Heart right ventricle (tissue), 16 donors: Measurements from ENCODE around the gene YOD1. TPM values are rescaled to one million over a fixed set of nuclear protein-coding genes. Genes with fewer than 3 reads are reported as not detected.

Experiments
- ATAC-seq, 8 donors: fragments of 200-7000 bp; cut with Tn5 transposase; one replicate each; pipeline ENCODE4 v1.9.1; 2020; ENCODE audit warnings: mild to moderate bottlenecking in 8 of 8, moderate library complexity in 8 of 8, moderate number of reproducible peaks in 1 of 8
- DNase-seq, 2 donors: peaks; one replicate each; pipeline ENCODE4 v3.0.0-alpha.2; 2020
- H3K27ac ChIP-seq, 10 donors: fragments of 200-600 bp; sonication (generic) in 2 of 10; one replicate each; pipeline versions ENCODE4 v1.5.0 to v1.8.0; 2020 to 2022; ENCODE audit warnings: mild to moderate bottlenecking in 3 of 10
- H3K27me3 ChIP-seq, 7 donors: fragments of 200-600 bp; one replicate each; pipeline ENCODE4 v1.8.0; 2021 to 2022; ENCODE audit warnings: mild to moderate bottlenecking in 2 of 7
- H3K36me3 ChIP-seq, 9 donors: fragments of 200-600 bp; sonication (generic) in 1 of 9; one replicate each; pipeline versions ENCODE4 v1.5.0 to v1.8.0; 2020 to 2022; ENCODE audit warnings: mild to moderate bottlenecking in 2 of 9
- H3K4me1 ChIP-seq, 9 donors: fragments of 200-600 bp; sonication (generic) in 1 of 9; one replicate each; pipeline versions ENCODE4 v1.5.0 to v1.8.0; 2020 to 2022; ENCODE audit warnings: mild to moderate bottlenecking in 4 of 9
- H3K4me3 ChIP-seq, 10 donors: fragments of 200-600 bp; sonication (generic) in 2 of 10; one replicate each; pipeline versions ENCODE4 v1.5.0 to v1.8.0; 2020 to 2022; ENCODE audit warnings: mild to moderate bottlenecking in 7 of 10, moderate library complexity in 2 of 10
- H3K9me3 ChIP-seq, 11 donors: fragments of 200-600 bp in 10 of 11; sonication (generic) in 2 of 11; one replicate each; pipeline versions ENCODE4 v1.5.0 to v1.8.0; 2013 to 2022; ENCODE audit warnings: mild to moderate bottlenecking in 2 of 11, control low read depth in 1 of 11, moderate library complexity in 1 of 11
- CTCF ChIP-seq, 9 donors: fragments of 200-600 bp; sonication (generic) in 2 of 9; IDR thresholded peaks; one replicate each; pipeline versions ENCODE4 v1.5.0 to v1.8.0; 2021 to 2022; ENCODE audit warnings: antibody characterized with exemption in 9 of 9, mild to moderate bottlenecking in 5 of 9, moderate library complexity in 1 of 9
- WGBS, 2 donors: extraction: QIAGEN DNeasy Blood & Tissue Kit; methylation state at CpG; one replicate each; pipeline ENCODE4 v1.1.7; 2013; ENCODE audit warnings: inconsistent platforms in 1 of 2; 5-methylcytosine and 5-hydroxymethylcytosine counted together
- intact Hi-C, 10 donors: fragments of 100-400 bp; cut with DNase I; formaldehyde crosslinking; loops; one replicate each; pipeline versions ENCODE4 v1.11.1 to v1.14.2; 2022
- polyA plus RNA-seq, 2 donors: library from polyadenylated mRNA; stranded (reverse); fragments of 200-250 nt; gene quantifications; one replicate each; pipeline ENCODE4 v1.2.3, GENCODE V29; 2013
- total RNA-seq, 10 donors: library from RNA; stranded (reverse); fragmentation: NEBNext Ultra II Directional in 3 of 10; extraction: Animal tissue kit (Norgen Biotek cat#: 25700) in 3 of 10; gene quantifications; one replicate each; pipeline versions ENCODE4 v1.2.1 to v1.2.4, GENCODE V29; 2021 to 2023
- donor health status: Arrhythmogenic right ventricular cardiomyopathy.
- donor health status: ischemic (EF 13 %, LVEDD 7.1; RV severe dilation, severe dysfunction).
- donor health status: healthy with polysubstance abuse.
- donor health status: DM: no; HTN: yes; CAD: no.
- donor health status: DM: no; HTN: no; CAD: no.
- donor health status: ischemic (EF 25% LVEDD 6.9; RV normal size, moderate dysfunction).
- donor health status: ischemic (EF 25% LVEDD 5.7; RV mildly dilated, moderate dysfunction).
- donor health status: healthy.
- donor health status: DM: yes; HTN: yes; CAD: no.
- donor health status: Ischemic cardiomyopathy.
- donor health status: ischemic (EF 35%, LVEDD 5.7; RV mildly dilated, moderate dysfunction).
- donor health status: nonischemic (EF 11% LVEDD 7.7; RV severe dilation, severe dysfunction).
- donor health status: DM: yes; HTN: yes; CAD: no.
- donor health status: PGD.
- donor health status: ischemic (EF 29% LVEDD 5.4; RV normal size, mild dysfunction).
- donor health status: nonischemic (EF 23%, LVEDD 6.1; RV moderate dilation, normal function).

YOD1 gene
- total and polyA plus RNA-seq, 12 donors = 2.6 to 9.1 (median 5.7) TPM

- Histone ChIP-seq H3K36me3 (peaks cover 0 to 40% (median 0%) of the 10 kb centered on the region in 9 donors), H3K4me3 (no peak overlapping the region), H3K27me3 (no peaks in the 10 kb centered on the region), H3K27ac (no peak overlapping the region), H3K9me3 (no peaks in the 10 kb centered on the region), H3K4me1 (peaks cover 0 to 22% (median 9%) of the 10 kb centered on the region in 9 donors)
- WGBS, 2 donors = 84 to 87% methylated on average over 2 of the region's 2 CpGs
- intact Hi-C loops = loop anchor here in 5 of 10 donors (5.0 to 10.0 kb wide), 5 partner anchors 240 to 325 kb away; partner anchors contain the start of gene CD55 (in 3 of the 5)
- TF ChIP-seq CTCF (IDR thresholded peaks at IDR 0.05) = no peak
- ATAC-seq (no peak), DNase-seq (no peak)
Observed at GRCh38 chr1:207081806-207082205, 30.8 kb upstream of the YOD1 start.

GRCh38 chr1:207081088-207081487, 30.1 kb upstream of the YOD1 start:
- Histone ChIP-seq H3K27me3 (no peaks in the 10 kb centered on the region), H3K4me1 (peaks cover 0 to 29% (median 14%) of the 10 kb centered on the region in 9 donors), H3K36me3 (peaks cover 0 to 46% (median 0%) of the 10 kb centered on the region in 9 donors), H3K27ac (no peak overlapping the region), H3K4me3 (no peak overlapping the region), H3K9me3 (no peaks in the 10 kb centered on the region)
- DNase-seq (no peak), ATAC-seq (no peak)
- WGBS, 2 donors = 61 to 65% methylated on average over 2 of the region's 2 CpGs
- no peak for TF ChIP-seq CTCF (IDR thresholded peaks at IDR 0.05)
- intact Hi-C loops = loop anchor here in 5 of 10 donors (5.0 to 10.0 kb wide), 5 partner anchors 241 to 326 kb away; partner anchors contain the start of gene CD55 (in 3 of the 5)

GRCh38 chr1:207079706-207080241, 28.8 kb upstream of the YOD1 start:
- Histone ChIP-seq H3K27me3 (no peaks in the 10 kb centered on the region), H3K36me3 (peaks cover 0 to 59% (median 5%) of the 10 kb centered on the region in 9 donors), H3K4me3 (no peak overlapping the region), H3K27ac (no peak overlapping the region), H3K9me3 (no peaks in the 10 kb centered on the region), H3K4me1 (peaks cover 0 to 37% (median 15%) of the 10 kb centered on the region in 9 donors)
- DNase-seq = no peak
- ATAC-seq = no peak
- 76 to 84% methylated on average over 6 of the region's 6 CpGs for WGBS, 2 donors
- no peak for TF ChIP-seq CTCF (IDR thresholded peaks at IDR 0.05)
- intact Hi-C loops = loop anchor here in 6 of 10 donors (5.0 to 10.0 kb wide), 7 partner anchors 155 to 445 kb away; partner anchors contain the start of genes CD55 (in 3 of the 6), DYRK3 (in 1 of the 6) and FCMR (in 1 of the 6)

GRCh38 chr1:207078578-207079132, 27.6 kb upstream of the YOD1 start:
- intact Hi-C loops = loop anchor here in 2 of 10 donors (10.0 kb wide), 2 partner anchors 154 to 444 kb away; partner anchors contain the start of genes DYRK3 (in 1 of the 2) and FCMR (in 1 of the 2)

More at GRCh38 chr1:207078578-207079132, 27.6 kb upstream of the YOD1 start:
- no peak overlapping the region for H3K4me3 ChIP-seq
- peak in 1 of 8 donors; percentile 45 for ATAC-seq
- peaks cover 0 to 48% (median 21%) of the 10 kb centered on the region in 9 donors for H3K4me1 ChIP-seq
- H3K9me3 ChIP-seq = no peaks in the 10 kb centered on the region
- DNase-seq = no peak
- H3K27ac ChIP-seq = no peak overlapping the region
- no peaks in the 10 kb centered on the region for H3K27me3 ChIP-seq
- no peak for TF ChIP-seq CTCF (IDR thresholded peaks at IDR 0.05)
- peaks cover 0 to 71% (median 5%) of the 10 kb centered on the region in 9 donors for H3K36me3 ChIP-seq
- WGBS, 2 donors = 85 to 86% methylated on average over 11 of the region's 11 CpGs
